Measurements from ENCODE around the gene ARFIP1.
"Not testable (repeated sequence)": the region's sequence is repeated elsewhere in the genome, so short reads cannot be mapped to it uniquely, and the experiment has no call there.

Gene ARFIP1

GRCh38 chr4:152822323-152822722 is 42.6 kb downstream of the ARFIP1 start:
- Histone ChIP-seq H3K4me3 (ENCODE audit: insufficient read length, low read depth) (no peak overlapping the region), H3K9me3 (ENCODE audit: insufficient read depth, low read length) (peaks cover 8% of the 10 kb centered on the region; the same call in 1 of the 2 replicates), H3K27me3 (ENCODE audit: insufficient read depth, insufficient read length) (no peaks in the 10 kb centered on the region), H3K36me3 (ENCODE audit: insufficient read depth, insufficient read length, low read length) (peaks cover 11% of the 10 kb centered on the region), H3K9ac (ENCODE audit: insufficient read length, low read depth) (no peak overlapping the region), H3K4me1 (ENCODE audit: insufficient read depth, insufficient read length) (peaks cover 2% of the 10 kb centered on the region)
- TF ChIP-seq YY1 (IDR thresholded peaks at IDR 0.05; ENCODE audit: insufficient read depth, insufficient read length) (no peak), ZNF274 (IDR thresholded peaks at IDR 0.05; ENCODE audit: low read depth, low read length) (no peak), SUZ12 (IDR thresholded peaks at IDR 0.05; ENCODE audit: extremely low read depth, insufficient read depth, insufficient read length) (no peak)
- no peak for DNase-seq (ENCODE audit: low read depth, low spot score)

GRCh38 chr4:152824561-152824960 is 44.8 kb downstream of the ARFIP1 start:
- 0 out of 2 replicates have a peak, but pooled peaks cover 7% of the 10 kb centered on the region for H3K9me3 ChIP-seq (ENCODE audit: insufficient read depth, low read length)
- no peaks in the 10 kb centered on the region for H3K36me3 ChIP-seq (ENCODE audit: insufficient read depth, insufficient read length, low read length)
- DNase-seq (ENCODE audit: low read depth, low spot score), result no peak
- H3K27me3 ChIP-seq (ENCODE audit: insufficient read depth, insufficient read length), result no peaks in the 10 kb centered on the region
- H3K9ac ChIP-seq (ENCODE audit: insufficient read length, low read depth), result no peak overlapping the region
- H3K4me1 ChIP-seq (ENCODE audit: insufficient read depth, insufficient read length), result no peaks in the 10 kb centered on the region
- TF ChIP-seq YY1 (IDR thresholded peaks at IDR 0.05; ENCODE audit: insufficient read depth, insufficient read length), result no peak
- H3K4me3 ChIP-seq (ENCODE audit: insufficient read length, low read depth), result no peak overlapping the region

GRCh38 chr4:152825336-152825735 is 45.6 kb downstream of the ARFIP1 start:
- no peaks in the 10 kb centered on the region for H3K27me3 ChIP-seq (ENCODE audit: insufficient read depth, insufficient read length)
- no peaks in the 10 kb centered on the region for H3K36me3 ChIP-seq (ENCODE audit: insufficient read depth, insufficient read length, low read length)
- H3K9ac ChIP-seq (ENCODE audit: insufficient read length, low read depth), result no peak overlapping the region
- TF ChIP-seq YY1 (IDR thresholded peaks at IDR 0.05; ENCODE audit: insufficient read depth, insufficient read length) (no peak), ZNF274 (IDR thresholded peaks at IDR 0.05; ENCODE audit: low read depth, low read length) (no peak), SUZ12 (IDR thresholded peaks at IDR 0.05; ENCODE audit: extremely low read depth, insufficient read depth, insufficient read length) (no peak)
- H3K4me3 ChIP-seq (ENCODE audit: insufficient read length, low read depth), result no peak overlapping the region
- H3K4me1 ChIP-seq (ENCODE audit: insufficient read depth, insufficient read length), result no peaks in the 10 kb centered on the region
- H3K9me3 ChIP-seq (ENCODE audit: insufficient read depth, low read length), result no peaks in the 10 kb centered on the region
- DNase-seq (ENCODE audit: low read depth, low spot score), result no peak

- no peaks in the 10 kb centered on the region for H3K9me3 ChIP-seq (ENCODE audit: insufficient read depth, low read length)
- H3K9ac ChIP-seq (ENCODE audit: insufficient read length, low read depth), result no peak overlapping the region
- H3K4me3 ChIP-seq (ENCODE audit: insufficient read length, low read depth), result no peak overlapping the region
- no peak for DNase-seq (ENCODE audit: low read depth, low spot score)
- no peaks in the 10 kb centered on the region for H3K27me3 ChIP-seq (ENCODE audit: insufficient read depth, insufficient read length)
- TF ChIP-seq ZNF274 (IDR thresholded peaks at IDR 0.05; ENCODE audit: low read depth, low read length) (no peak), SUZ12 (IDR thresholded peaks at IDR 0.05; ENCODE audit: extremely low read depth, insufficient read depth, insufficient read length) (no peak), YY1 (IDR thresholded peaks at IDR 0.05; ENCODE audit: insufficient read depth, insufficient read length) (no peak)
- H3K36me3 ChIP-seq (ENCODE audit: insufficient read depth, insufficient read length, low read length), result peaks cover 3% of the 10 kb centered on the region
- H3K4me1 ChIP-seq (ENCODE audit: insufficient read depth, insufficient read length), result no peaks in the 10 kb centered on the region
Observed at GRCh38 chr4:152828122-152828521, 48.4 kb downstream of the ARFIP1 start.

GRCh38 chr4:152831416-152831815 is 51.7 kb downstream of the ARFIP1 start:
- Histone ChIP-seq H3K27me3 (ENCODE audit: insufficient read depth, insufficient read length) (no peaks in the 10 kb centered on the region), H3K36me3 (ENCODE audit: insufficient read depth, insufficient read length, low read length) (peaks cover 6% of the 10 kb centered on the region), H3K9ac (ENCODE audit: insufficient read length, low read depth) (no peak overlapping the region), H3K4me3 (ENCODE audit: insufficient read length, low read depth) (no peak overlapping the region), H3K4me1 (ENCODE audit: insufficient read depth, insufficient read length) (peaks cover 3% of the 10 kb centered on the region), H3K9me3 (ENCODE audit: insufficient read depth, low read length) (no peaks in the 10 kb centered on the region)
- TF ChIP-seq SUZ12 (IDR thresholded peaks at IDR 0.05; ENCODE audit: extremely low read depth, insufficient read depth, insufficient read length) (no peak), ZNF274 (IDR thresholded peaks at IDR 0.05; ENCODE audit: low read depth, low read length) (no peak), YY1 (IDR thresholded peaks at IDR 0.05; ENCODE audit: insufficient read depth, insufficient read length) (no peak)
- no peak for DNase-seq (ENCODE audit: low read depth, low spot score)

- no peak overlapping the region for H3K4me3 ChIP-seq (ENCODE audit: insufficient read length, low read depth)
- H3K36me3 ChIP-seq (ENCODE audit: insufficient read depth, insufficient read length, low read length), result peaks cover 4% of the 10 kb centered on the region
- TF ChIP-seq SUZ12 (IDR thresholded peaks at IDR 0.05; ENCODE audit: extremely low read depth, insufficient read depth, insufficient read length) (no peak), ZNF274 (IDR thresholded peaks at IDR 0.05; ENCODE audit: low read depth, low read length) (no peak), YY1 (IDR thresholded peaks at IDR 0.05; ENCODE audit: insufficient read depth, insufficient read length) (no peak)
- H3K27me3 ChIP-seq (ENCODE audit: insufficient read depth, insufficient read length), result no peaks in the 10 kb centered on the region
- no peak overlapping the region for H3K9ac ChIP-seq (ENCODE audit: insufficient read length, low read depth)
- DNase-seq (ENCODE audit: low read depth, low spot score), result no peak
- peaks cover 3% of the 10 kb centered on the region for H3K4me1 ChIP-seq (ENCODE audit: insufficient read depth, insufficient read length)
- peaks cover 8% of the 10 kb centered on the region; the same call in 1 of the 2 replicates for H3K9me3 ChIP-seq (ENCODE audit: insufficient read depth, low read length)
Observed at GRCh38 chr4:152836936-152837335, 57.2 kb downstream of the ARFIP1 start.

- not testable (repeated sequence) for H3K4me3 ChIP-seq (ENCODE audit: insufficient read length, low read depth); DNase-seq (ENCODE audit: low read depth, low spot score); H3K36me3 ChIP-seq (ENCODE audit: insufficient read depth, insufficient read length, low read length); H3K27me3 ChIP-seq (ENCODE audit: insufficient read depth, insufficient read length); H3K9ac ChIP-seq (ENCODE audit: insufficient read length, low read depth); H3K4me1 ChIP-seq (ENCODE audit: insufficient read depth, insufficient read length)
- H3K9me3 ChIP-seq (ENCODE audit: insufficient read depth, low read length), result peaks cover 12% of the 10 kb centered on the region; the same call in 1 of the 2 replicates
Observed at GRCh38 chr4:152839729-152840128, 60.0 kb downstream of the ARFIP1 start.
